Measurements from ENCODE around the gene CCDC57. TPM values are rescaled to one million over a fixed set of nuclear protein-coding genes. Genes with fewer than 3 reads are reported as not detected.

CCDC57 gene
- total and polyA plus RNA-seq, 2 of the 8 experiments (the other 6 are each of a cell fraction or from before 2014, with no cell fraction given): 8.4 to 12.9 TPM

- TF ChIP-seq CHD7 (IDR thresholded peaks at IDR 0.05; ENCODE audit: insufficient replicate concordance, low read length) (no peak), PHF8 (conservative IDR thresholded peaks at IDR 0.05; ENCODE audit: low read depth, low read length) (no peak), CBX8 (IDR thresholded peaks at IDR 0.05; ENCODE audit: borderline replicate concordance, low read depth, low read length) (no peak), CTCF (IDR thresholded peaks at IDR 0.05; ENCODE audit: control extremely low read depth in 1 of 3, insufficient read depth in 1 of 3, low read depth in 1 of 3, low read length in 3 of 3) (no peak)
These were observed 159.5 kb downstream of the CCDC57 start (continued) for GRCh38 chr17:82053130-82053529.
